ENCODE measurements around the gene NEUROG3. TPM values are rescaled to one million over a fixed set of nuclear protein-coding genes. Genes with fewer than 3 reads are reported as not detected.

The NEUROG3 gene
- total and polyA plus RNA-seq, 2 experiments from 2014 or later, result not detected

- in situ Hi-C loops (cut with MboI), result no loop called here
- 21 to 22% methylated on average over 4 of the region's 4 CpGs for whole genome bisulfite sequencing, 2 experiments (ENCODE audit: low coverage in 1 of 2, low lambda C conversion rate in 2 of 2, missing lambda C conversion rate in 2 of 2)
Measured at GRCh38 chr10:69616358-69616757, 43.1 kb upstream of the NEUROG3 start.

GRCh38 chr10:69614130-69614529, 40.9 kb upstream of the NEUROG3 start:
- in situ Hi-C loops (cut with MboI), result no loop called here
- Histone ChIP-seq H3K4me1 (ENCODE audit: insufficient read depth) (no peaks in the 10 kb centered on the region), H3F3A (ENCODE audit: insufficient read depth) (no peaks in the 10 kb centered on the region), H3K36me3 (ENCODE audit: low read depth) (no peaks in the 10 kb centered on the region), H3K4me3 (no peak overlapping the region), H3K9ac (no peak overlapping the region), H4K20me1 (ENCODE audit: insufficient read depth) (no peaks in the 10 kb centered on the region), H2AFZ (no peak overlapping the region), H3K9me2 (ENCODE audit: insufficient read depth) (no peaks in the 10 kb centered on the region), H3K4me2 (ENCODE audit: unreplicated experiment) (no peak overlapping the region), H3K27ac (no peak overlapping the region), H3K9me3 (ENCODE audit: low read depth) (no peaks in the 10 kb centered on the region), H3K27me3 (replicated peaks; ENCODE audit: insufficient read depth) (peaks cover 29% of the 10 kb centered on the region), H3K79me2 (ENCODE audit: insufficient read depth) (no peaks in the 10 kb centered on the region)
- DNase-seq, result no peak
- 12 to 20% methylated on average over 1 of the region's 1 CpG for WGBS, 2 experiments (ENCODE audit: low coverage in 1 of 2, low lambda C conversion rate in 2 of 2, missing lambda C conversion rate in 2 of 2)
- TF ChIP-seq EZH2 (IDR thresholded peaks at IDR 0.05; ENCODE audit: insufficient read depth, poor library complexity, severe bottlenecking) (no peak), EZH2phosphoT487 (IDR thresholded peaks at IDR 0.05; ENCODE audit: insufficient read depth, low read depth) (no peak)

More at GRCh38 chr10:69616358-69616757, 43.1 kb upstream of the NEUROG3 start:
- Histone ChIP-seq H3K36me3 (ENCODE audit: low read depth) (no peaks in the 10 kb centered on the region), H3K4me3 (no peak overlapping the region), H3K79me2 (ENCODE audit: insufficient read depth) (no peaks in the 10 kb centered on the region), H3K4me2 (ENCODE audit: unreplicated experiment) (no peak overlapping the region), H2AFZ (no peak overlapping the region), H3K27ac (no peak overlapping the region), H3K9me2 (ENCODE audit: insufficient read depth) (no peaks in the 10 kb centered on the region), H3K9ac (no peak overlapping the region), H3K27me3 (replicated peaks; ENCODE audit: insufficient read depth) (peaks cover 37% of the 10 kb centered on the region), H3K9me3 (ENCODE audit: low read depth) (no peaks in the 10 kb centered on the region), H3F3A (ENCODE audit: insufficient read depth) (no peaks in the 10 kb centered on the region), H4K20me1 (ENCODE audit: insufficient read depth) (no peaks in the 10 kb centered on the region), H3K4me1 (ENCODE audit: insufficient read depth) (no peaks in the 10 kb centered on the region)
- TF ChIP-seq EZH2phosphoT487 (IDR thresholded peaks at IDR 0.05; ENCODE audit: insufficient read depth, low read depth) (no peak), EZH2 (IDR thresholded peaks at IDR 0.05; ENCODE audit: insufficient read depth, poor library complexity, severe bottlenecking) (no peak)
- no peak for DNase-seq

GRCh38 chr10:69612760-69613159, 39.5 kb upstream of the NEUROG3 start:
- no peak for DNase-seq
- Histone ChIP-seq H3K27me3 (replicated peaks; ENCODE audit: insufficient read depth) (peaks cover 25% of the 10 kb centered on the region), H3F3A (ENCODE audit: insufficient read depth) (no peaks in the 10 kb centered on the region), H3K4me1 (ENCODE audit: insufficient read depth) (no peaks in the 10 kb centered on the region), H3K36me3 (ENCODE audit: low read depth) (no peaks in the 10 kb centered on the region), H3K79me2 (ENCODE audit: insufficient read depth) (no peaks in the 10 kb centered on the region), H4K20me1 (ENCODE audit: insufficient read depth) (no peaks in the 10 kb centered on the region), H3K4me3 (no peak overlapping the region), H2AFZ (no peak overlapping the region), H3K9me2 (ENCODE audit: insufficient read depth) (no peaks in the 10 kb centered on the region), H3K4me2 (ENCODE audit: unreplicated experiment) (no peak overlapping the region), H3K9me3 (ENCODE audit: low read depth) (no peaks in the 10 kb centered on the region), H3K9ac (no peak overlapping the region), H3K27ac (no peak overlapping the region)
- in situ Hi-C loops (cut with MboI), result no loop called here
- TF ChIP-seq EZH2phosphoT487 (IDR thresholded peaks at IDR 0.05; ENCODE audit: insufficient read depth, low read depth), result no peak
- no peak for TF ChIP-seq EZH2 (IDR thresholded peaks at IDR 0.05; ENCODE audit: insufficient read depth, poor library complexity, severe bottlenecking)

GRCh38 chr10:69609077-69609476, 35.9 kb upstream of the NEUROG3 start:
- Histone ChIP-seq H3K27ac (no peak overlapping the region), H3K4me2 (ENCODE audit: unreplicated experiment) (no peak overlapping the region), H3K79me2 (ENCODE audit: insufficient read depth) (no peaks in the 10 kb centered on the region), H3K36me3 (ENCODE audit: low read depth) (no peaks in the 10 kb centered on the region), H4K20me1 (ENCODE audit: insufficient read depth) (no peaks in the 10 kb centered on the region), H3K9me2 (ENCODE audit: insufficient read depth) (no peaks in the 10 kb centered on the region), H3K9ac (no peak overlapping the region), H3K4me1 (ENCODE audit: insufficient read depth) (no peaks in the 10 kb centered on the region), H3K9me3 (ENCODE audit: low read depth) (no peaks in the 10 kb centered on the region), H3K4me3 (no peak overlapping the region), H3F3A (ENCODE audit: insufficient read depth) (no peaks in the 10 kb centered on the region), H2AFZ (no peak overlapping the region), H3K27me3 (replicated peaks; ENCODE audit: insufficient read depth) (peaks cover 18% of the 10 kb centered on the region)
- in situ Hi-C loops (cut with MboI), result no loop called here
- TF ChIP-seq EZH2 (IDR thresholded peaks at IDR 0.05; ENCODE audit: insufficient read depth, poor library complexity, severe bottlenecking) (no peak), EZH2phosphoT487 (IDR thresholded peaks at IDR 0.05; ENCODE audit: insufficient read depth, low read depth) (no peak)
- DNase-seq, result no peak
- 47 to 55% methylated on average over 1 of the region's 1 CpG for WGBS, 2 experiments (ENCODE audit: low coverage in 1 of 2, low lambda C conversion rate in 2 of 2, missing lambda C conversion rate in 2 of 2)

GRCh38 chr10:69600761-69601330, 27.6 kb upstream of the NEUROG3 start:
- Histone ChIP-seq H3K4me2 (ENCODE audit: unreplicated experiment) (no peak overlapping the region), H3K9ac (no peak overlapping the region), H3K4me3 (no peak overlapping the region), H3K27me3 (replicated peaks; ENCODE audit: insufficient read depth) (peaks cover 30% of the 10 kb centered on the region), H3K79me2 (ENCODE audit: insufficient read depth) (no peaks in the 10 kb centered on the region), H3K4me1 (ENCODE audit: insufficient read depth) (no peaks in the 10 kb centered on the region), H2AFZ (no peak overlapping the region), H3K36me3 (ENCODE audit: low read depth) (no peaks in the 10 kb centered on the region), H3K9me3 (ENCODE audit: low read depth) (no peaks in the 10 kb centered on the region), H3K27ac (no peak overlapping the region), H4K20me1 (ENCODE audit: insufficient read depth) (no peaks in the 10 kb centered on the region), H3K9me2 (ENCODE audit: insufficient read depth) (no peaks in the 10 kb centered on the region), H3F3A (ENCODE audit: insufficient read depth) (no peaks in the 10 kb centered on the region)
- in situ Hi-C loops (cut with MboI), result no loop called here
- 20 to 22% methylated on average over 5 of the region's 5 CpGs for WGBS, 2 experiments (ENCODE audit: low coverage in 1 of 2, low lambda C conversion rate in 2 of 2, missing lambda C conversion rate in 2 of 2)
- TF ChIP-seq EZH2phosphoT487 (IDR thresholded peaks at IDR 0.05; ENCODE audit: insufficient read depth, low read depth), result no peak
- no peak for TF ChIP-seq EZH2 (IDR thresholded peaks at IDR 0.05; ENCODE audit: insufficient read depth, poor library complexity, severe bottlenecking)
- DNase-seq, result no peak

All from GM23248 (cell line).